B cell (primary cell): Measurements from ENCODE around the gene SPTB.

Experiments
- EZH2 ChIP-seq: IDR thresholded peaks from 2 replicates; pipeline ENCODE4 v1.6.1; 2012; ENCODE audit warnings: borderline replicate concordance, low read depth, mild to moderate bottlenecking, moderate library complexity, low read length; ENCODE audit not compliant: insufficient read depth, poor library complexity, severe bottlenecking
- TF ChIP-seq, protein P1 (sequence below): fragments of 200-600 bp; IDR thresholded peaks from one replicate; pipeline ENCODE4 v1.8.0; 2022; ENCODE audit warnings: antibody characterized with exemption, mild to moderate bottlenecking

- TF ChIP-seq, protein P1, sequence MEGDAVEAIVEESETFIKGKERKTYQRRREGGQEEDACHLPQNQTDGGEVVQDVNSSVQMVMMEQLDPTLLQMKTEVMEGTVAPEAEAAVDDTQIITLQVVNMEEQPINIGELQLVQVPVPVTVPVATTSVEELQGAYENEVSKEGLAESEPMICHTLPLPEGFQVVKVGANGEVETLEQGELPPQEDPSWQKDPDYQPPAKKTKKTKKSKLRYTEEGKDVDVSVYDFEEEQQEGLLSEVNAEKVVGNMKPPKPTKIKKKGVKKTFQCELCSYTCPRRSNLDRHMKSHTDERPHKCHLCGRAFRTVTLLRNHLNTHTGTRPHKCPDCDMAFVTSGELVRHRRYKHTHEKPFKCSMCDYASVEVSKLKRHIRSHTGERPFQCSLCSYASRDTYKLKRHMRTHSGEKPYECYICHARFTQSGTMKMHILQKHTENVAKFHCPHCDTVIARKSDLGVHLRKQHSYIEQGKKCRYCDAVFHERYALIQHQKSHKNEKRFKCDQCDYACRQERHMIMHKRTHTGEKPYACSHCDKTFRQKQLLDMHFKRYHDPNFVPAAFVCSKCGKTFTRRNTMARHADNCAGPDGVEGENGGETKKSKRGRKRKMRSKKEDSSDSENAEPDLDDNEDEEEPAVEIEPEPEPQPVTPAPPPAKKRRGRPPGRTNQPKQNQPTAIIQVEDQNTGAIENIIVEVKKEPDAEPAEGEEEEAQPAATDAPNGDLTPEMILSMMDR = no peak
- TF ChIP-seq EZH2 = no peak
Measured at GRCh38 chr14:64848239-64848638, 31.5 kb downstream of the SPTB start.
